GM19397 (cell line): Measurements from ENCODE around the gene WDR90.

Experiments
- ATAC-seq: cut with Tn5 transposase; IDR thresholded peaks from one replicate; pipeline ENCODE4 v1.9.1; 2021; ENCODE audit warnings: mild to moderate bottlenecking, moderate library complexity; ENCODE audit not compliant: unreplicated experiment

Gene WDR90

DNA sequence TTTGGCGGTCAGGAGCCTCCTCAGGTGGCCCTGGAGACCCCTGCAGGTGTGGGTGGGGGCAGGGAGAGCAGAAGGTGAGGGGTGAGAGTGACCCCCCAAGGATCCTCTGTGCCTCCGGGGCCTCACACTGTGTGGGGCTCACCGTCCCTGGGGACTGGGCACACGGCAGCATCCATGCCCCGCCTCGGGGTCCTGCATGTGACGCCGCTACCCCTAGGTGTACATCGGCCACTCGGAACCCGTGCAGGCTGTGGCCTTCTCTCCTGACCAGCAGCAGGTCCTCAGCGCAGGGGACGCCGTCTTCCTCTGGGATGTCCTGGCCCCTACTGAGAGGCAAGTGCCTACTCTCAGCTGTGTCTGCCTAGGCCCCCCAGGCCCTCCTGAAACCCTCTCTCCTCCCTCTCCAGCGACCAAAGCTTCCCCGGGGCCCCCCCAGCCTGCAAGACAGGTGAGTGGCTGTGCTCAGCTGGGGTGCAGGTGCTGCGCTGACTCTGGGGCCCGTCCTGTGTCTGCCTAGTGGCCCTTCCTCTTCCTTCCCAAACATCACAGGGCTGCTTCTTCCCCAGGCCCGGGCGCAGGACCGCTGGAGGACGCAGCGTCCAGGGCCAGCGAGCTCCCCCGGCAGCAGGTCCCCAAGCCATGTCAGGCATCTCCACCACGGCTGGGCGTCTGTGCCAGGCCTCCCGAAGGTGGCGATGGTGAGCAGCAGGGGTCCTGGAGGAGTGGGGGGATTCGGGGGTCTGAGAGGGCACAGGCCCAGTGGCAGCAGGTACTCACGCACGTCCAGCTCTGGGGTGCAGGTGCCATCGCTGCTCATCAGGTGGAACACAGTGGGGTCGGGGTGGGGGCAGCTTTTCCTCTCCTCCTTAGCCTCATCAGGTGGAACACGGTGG is 9.8 kb downstream of the WDR90 start:
- no peak for ATAC-seq

DNA sequence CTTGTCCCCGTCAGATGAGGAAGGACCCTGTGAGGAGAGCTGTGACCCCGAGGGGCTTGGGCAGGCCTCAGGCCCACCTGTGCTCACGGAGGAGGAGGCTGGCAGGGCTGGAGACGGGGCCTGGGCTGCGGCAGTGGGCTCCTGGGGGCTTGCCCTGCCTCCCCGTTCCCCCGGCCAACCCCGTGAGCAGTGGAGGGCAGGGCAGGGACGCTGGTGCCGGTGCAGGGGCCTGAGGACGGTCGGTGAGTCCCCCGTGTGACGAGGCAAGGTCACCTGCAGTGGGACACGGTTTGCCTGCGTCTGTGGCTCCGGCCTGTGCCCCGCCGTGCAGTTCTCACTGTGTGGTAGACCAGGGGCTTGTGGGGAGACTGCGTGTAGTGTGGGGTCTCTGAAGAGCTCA is 10.5 kb downstream of the WDR90 start:
- no peak for ATAC-seq

DNA sequence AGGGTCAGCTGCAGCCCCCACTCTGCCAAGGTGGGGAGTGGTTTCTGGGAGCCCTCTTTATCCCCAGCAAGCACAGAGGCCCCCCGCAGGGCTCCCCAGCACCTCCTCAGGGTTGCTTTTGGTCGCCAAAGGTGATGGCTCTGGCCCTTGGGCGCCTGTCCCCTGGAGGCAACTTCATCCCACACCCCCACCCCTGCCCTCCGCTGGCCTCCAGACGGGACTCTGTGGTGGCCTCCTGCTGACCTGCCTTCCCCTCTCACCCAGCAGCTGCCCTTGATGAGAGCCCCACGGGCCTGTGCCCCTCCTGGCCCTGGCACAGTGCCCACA is 10.9 kb downstream of the WDR90 start:
- ATAC-seq = no peak

DNA sequence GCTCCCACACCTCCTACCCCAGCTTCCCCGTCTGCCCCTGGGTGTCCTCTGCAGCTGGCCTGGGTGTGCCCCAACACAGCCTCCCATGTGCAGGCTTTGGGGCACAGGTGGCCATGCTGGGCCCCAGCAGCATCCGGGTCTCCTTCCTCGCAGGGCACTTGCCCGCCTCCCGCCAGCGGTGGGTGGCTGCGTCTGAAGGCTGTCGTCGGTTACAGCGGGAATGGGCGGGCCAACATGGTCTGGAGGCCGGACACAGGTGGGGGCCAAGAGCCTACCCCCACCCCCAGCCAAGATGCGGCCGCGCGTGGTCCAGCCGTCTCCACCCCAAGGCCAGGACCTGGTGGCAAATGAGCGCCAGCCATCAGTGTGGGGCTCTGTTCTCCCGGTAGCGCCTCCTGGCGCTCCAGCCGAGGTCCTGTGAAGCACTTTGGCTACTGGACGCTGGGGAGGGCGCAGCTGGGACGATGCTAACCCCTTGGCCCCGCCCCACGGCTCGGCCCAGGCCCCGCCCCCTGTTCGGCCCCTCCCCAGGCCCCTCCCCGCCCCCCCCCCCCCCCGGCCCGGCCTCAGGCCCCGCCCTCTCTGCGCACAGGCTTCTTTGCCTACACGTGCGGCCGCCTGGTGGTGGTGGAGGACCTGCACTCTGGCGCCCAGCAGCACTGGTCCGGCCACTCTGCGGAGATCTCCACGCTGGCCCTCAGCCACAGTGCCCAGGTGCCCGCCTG is 11.5 kb downstream of the WDR90 start:
- ATAC-seq = no peak

DNA sequence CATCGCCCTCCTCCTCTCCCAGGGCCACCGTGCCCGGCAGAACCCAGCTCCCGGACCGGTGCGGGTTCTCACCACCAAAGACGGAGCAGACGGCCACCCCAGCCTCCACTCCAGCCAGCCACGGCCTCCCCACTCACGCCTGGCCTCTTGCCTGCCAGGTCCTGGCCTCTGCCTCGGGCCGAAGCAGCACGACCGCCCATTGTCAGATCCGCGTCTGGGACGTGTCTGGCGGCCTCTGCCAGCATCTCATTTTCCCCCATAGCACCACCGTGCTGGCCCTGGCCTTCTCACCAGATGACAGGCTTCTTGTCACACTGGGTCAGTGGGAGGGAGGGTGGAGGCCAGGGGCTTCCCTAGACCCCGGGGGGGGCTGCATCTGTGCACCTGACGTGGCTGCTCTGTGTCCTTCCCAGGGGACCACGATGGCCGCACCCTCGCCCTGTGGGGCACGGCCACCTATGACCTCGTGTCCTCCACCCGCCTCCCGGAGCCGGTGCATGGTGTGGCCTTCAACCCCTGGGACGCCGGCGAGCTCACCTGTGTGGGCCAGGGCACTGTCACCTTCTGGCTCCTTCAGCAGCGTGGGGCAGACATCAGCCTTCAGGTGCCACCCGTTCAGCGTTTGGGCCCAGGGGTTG is 12.1 kb downstream of the WDR90 start:
- no peak for ATAC-seq

DNA sequence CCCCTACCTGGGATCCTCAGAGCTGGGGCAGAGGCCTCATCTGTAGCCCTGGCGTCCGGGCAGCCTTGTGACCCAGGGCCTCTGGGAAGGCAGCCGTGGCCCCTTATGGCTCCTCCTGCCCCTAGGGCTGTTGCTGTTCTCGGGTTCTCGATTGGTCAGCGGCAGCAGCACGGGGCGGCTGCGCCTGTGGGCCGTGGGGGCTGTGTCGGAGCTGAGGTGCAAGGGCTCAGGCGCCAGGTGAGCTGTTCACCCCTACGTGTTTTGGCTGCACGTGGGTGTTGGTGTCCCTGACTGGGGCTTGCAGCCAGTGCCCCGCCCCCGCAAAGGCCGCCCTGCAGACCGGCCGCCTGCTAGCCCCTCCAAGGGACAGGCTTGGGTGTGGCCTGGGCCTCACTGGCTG is 12.9 kb downstream of the WDR90 start:
- ATAC-seq = no peak

DNA sequence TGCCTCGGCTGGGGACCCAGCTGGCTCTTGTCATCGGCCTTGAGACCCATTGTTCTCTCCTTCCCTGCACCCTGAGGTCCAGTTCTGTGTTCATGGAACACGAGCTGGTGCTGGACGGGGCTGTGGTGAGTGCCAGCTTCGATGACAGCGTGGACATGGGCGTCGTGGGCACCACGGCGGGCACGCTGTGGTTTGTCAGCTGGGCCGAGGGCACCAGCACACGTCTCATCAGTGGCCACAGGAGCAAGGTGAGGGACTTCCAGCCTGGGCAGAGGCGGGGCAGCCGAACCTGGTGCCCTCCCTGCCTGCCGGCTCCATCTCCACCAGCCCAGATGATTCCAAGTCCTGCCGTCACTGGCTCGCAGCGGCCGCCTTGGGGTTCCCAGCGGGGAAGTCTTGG is 13.4 kb downstream of the WDR90 start:
- no peak for ATAC-seq

DNA sequence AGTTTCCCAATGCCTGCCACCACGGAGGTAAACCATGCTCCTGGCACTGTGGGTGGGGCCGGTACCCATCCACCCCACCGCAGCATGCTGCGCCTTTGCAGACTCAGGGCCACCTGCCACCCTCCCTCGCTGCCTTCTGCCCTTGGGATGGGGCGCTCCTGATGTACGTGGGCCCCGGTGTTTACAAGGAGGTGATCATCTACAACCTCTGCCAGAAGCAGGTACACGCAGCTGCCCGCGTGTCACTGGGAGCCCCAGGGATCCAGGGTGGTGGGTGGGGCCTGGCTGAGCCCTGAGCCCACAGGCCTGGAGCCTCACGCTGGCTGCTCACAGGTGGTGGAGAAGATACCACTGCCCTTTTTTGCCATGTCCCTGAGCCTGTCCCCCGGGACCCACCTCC is 17.4 kb downstream of the WDR90 start:
- ATAC-seq = no peak

DNA sequence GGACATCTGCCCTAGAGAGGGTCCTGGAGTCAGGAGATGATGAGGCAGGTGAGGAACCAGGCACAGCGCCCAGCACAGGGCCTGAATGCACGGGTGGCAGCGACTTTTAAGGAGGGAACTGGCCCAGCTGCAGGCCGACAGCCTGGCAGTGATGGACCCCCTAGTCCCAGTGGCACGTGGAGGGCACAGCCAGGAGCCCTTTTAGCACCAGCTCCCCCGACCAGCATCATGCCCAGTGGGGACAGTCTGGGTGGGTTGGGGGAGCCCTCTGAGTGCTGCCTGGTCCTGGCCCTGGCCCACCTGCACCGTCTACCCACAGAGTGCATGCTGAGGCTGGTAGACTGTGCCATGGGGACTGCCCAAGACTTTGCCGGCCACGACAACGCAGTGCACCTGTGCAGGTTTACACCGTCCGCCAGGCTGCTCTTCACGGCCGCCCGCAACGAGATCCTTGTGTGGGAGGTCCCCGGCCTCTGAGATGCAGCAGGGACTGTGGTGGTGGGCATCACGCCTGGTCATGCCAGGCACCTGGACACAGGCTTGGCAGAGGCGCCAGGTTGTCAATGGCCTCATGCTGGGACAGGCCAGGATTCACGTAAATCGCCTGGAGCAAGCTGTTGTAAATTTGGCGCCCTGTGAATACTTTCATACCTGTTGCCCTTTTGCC is 18.1 kb downstream of the WDR90 start:
- no peak for ATAC-seq

DNA sequence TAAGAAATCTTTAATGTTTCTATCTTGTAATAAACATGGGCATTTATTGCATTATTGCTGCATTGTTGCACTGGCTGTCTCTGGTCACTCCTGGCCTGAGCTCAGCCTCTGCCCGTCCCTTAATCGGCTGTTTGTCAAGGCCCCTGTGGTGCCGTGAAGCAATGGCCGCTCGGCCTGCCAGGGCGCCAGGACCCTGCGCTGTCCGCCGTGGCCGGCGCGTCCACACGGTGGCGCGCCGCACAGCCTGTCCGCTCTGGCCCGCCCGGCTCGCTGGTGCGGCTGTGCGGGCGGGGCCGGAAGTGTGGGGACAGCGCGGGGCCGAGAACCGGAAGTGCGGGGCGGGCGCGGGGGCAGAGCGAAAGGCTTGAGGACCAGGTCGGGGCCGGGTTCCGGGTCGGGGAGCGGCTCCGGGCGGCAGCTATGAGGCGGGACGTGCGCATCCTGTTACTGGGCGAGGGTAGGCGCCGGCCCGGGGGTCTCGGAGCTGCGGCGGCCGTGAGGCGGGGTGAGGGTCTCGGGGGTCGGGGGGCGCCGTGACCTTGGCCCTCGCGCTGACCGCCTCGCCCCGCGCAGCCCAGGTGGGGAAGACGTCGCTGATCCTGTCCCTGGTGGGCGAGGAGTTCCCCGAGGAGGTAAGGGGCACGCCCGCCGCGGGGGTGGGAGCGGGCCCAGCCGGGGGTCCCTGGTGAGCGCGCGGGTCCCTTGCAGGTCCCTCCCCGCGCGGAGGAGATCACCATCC is 18.8 kb downstream of the WDR90 start, which contains the start of gene RHOT2:
TSS of gene RHOT2 (plus strand) at position 353 of the 739 bp plus-strand sequence. CDS start at position 421, 68 bp downstream.
- ATAC-seq = peak; percentile 75

DNA sequence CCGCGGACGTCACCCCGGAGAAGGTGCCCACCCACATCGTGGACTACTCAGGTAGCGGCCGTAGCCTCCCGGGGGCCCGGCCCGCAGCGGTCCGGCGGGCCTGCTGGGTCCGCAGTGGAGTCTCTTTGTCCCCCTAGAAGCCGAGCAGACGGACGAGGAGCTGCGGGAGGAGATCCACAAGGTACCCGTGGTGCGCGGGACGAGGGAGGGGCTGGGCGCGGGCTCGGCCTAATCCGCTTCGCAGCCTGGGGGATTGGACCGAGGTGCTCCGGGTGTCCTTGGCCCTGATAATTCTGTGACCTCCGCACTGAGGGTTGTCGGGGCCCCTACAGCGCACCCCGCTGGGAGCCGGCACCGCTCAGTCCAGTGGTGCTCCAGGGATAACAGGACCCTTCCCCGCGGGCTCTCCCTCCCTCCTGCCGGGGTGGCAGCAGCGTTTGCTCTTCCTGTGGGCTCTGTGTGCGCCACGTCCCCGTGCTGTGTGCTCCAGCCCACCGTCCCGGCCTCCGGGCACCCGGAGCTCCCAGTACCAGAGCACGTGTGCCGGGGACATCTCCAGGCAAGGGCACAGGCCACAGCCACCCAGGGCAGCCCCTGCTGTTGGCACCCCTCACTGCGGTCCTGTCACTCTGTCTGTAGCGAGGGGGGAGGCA is 19.5 kb downstream of the WDR90 start:
- ATAC-seq = no peak

DNA sequence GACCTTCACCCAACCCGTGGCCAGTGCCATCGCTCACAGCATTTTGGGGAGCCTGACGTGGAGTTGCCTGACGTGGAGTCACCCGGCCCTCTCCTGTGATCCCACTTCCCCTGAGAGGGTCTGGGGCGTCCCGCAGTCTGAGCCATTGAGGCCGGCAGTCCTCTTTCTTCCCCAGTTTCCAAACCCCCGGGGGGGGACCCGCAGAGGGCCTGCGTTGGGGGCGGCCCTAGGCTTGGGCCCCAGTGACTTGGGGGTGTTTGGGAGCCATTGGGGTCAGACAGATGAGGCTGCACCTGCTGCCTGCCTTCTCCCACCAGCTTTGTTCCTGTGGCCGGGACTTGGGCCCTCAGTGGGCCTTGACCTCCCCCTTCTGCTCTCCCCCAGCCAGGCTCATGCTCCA is 20.5 kb downstream of the WDR90 start:
- ATAC-seq = no peak

DNA sequence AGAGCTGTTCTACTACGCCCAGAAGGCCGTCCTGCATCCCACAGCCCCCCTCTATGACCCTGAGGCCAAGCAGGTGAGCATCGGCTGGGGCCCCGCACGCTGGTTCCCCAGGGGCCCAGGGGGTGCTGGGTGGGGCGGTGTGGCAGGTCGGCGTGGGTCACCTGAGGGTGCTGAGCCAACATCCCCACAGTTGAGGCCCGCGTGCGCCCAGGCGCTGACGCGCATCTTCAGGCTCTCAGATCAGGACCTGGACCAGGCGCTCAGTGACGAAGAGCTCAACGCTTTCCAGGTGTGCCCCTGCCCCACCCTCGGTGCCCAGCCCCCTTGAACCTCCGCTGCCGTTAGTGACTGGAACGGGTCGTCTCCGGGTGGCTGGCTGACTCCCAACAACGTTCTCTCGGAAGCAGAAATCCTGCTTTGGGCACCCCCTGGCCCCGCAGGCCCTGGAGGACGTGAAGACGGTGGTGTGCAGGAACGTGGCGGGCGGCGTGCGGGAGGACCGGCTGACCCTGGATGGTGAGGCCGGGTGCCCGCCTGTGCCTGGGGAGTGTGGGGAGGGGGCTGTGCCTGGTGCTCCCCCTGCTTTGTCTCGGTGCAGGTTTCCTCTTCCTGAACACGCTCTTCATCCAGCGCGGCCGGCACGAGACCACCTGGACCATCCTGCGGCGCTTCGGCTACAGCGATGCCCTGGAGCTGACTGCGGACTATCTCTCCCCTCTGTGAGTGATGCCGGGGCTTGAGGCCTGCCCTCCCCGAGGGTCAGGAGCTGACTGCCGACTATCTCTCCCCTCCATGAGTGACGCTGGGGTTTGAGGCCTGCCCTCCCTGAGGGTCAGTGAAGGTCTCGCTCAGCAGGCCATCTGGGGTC is 21.6 kb downstream of the WDR90 start:
- ATAC-seq = no peak

DNA sequence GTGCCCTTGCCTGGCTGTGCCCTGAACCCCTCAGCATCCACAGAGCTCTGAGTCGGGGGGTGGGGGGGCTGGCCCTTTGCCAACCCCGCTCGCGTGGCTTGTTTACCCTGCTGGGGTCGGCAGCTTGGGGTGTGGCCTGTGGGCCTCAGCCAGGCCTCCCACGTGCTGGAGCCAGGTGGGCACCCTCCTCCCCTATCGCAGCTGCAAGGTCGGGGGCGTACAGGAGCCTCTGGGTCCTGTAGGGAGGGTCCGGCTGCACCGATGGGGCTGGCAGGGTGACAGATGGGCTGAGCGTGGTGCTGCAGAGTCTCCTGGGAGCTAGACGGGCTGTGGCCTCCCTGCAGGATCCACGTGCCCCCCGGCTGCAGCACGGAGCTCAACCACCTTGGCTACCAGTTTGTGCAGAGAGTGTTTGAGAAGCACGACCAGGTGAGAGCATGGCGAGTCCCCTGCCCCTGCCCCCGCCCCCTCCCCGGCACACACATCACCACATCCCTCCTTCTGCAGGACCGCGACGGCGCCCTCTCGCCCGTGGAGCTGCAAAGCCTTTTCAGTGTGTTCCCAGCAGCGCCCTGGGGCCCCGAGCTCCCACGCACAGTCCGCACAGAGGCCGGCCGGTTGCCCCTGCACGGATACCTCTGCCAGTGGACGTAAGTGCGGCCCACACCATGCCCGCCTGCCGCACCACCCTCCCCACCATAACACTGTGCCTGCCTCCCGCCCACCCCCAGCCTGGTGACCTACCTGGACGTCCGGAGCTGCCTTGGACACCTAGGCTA is 22.4 kb downstream of the WDR90 start:
- ATAC-seq = no peak

DNA sequence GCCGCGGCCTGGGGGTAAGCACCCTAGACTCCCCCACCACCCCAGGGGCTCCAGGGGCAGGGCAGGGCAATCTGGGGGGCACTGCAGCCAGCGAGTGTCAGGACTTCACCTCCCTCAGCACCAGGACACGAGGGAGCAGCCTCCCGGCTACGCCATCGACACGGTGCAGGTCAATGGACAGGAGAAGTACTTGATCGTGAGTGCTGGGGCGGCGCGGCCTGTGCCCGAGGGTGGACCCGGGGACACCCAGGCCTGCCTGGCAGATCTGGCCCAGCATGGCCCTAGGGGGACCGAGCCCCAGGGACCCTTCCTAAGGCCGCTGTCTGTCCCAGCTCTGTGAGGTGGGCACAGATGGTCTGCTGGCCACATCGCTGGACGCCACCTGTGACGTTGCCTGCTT is 23.2 kb downstream of the WDR90 start:
- ATAC-seq = no peak

DNA sequence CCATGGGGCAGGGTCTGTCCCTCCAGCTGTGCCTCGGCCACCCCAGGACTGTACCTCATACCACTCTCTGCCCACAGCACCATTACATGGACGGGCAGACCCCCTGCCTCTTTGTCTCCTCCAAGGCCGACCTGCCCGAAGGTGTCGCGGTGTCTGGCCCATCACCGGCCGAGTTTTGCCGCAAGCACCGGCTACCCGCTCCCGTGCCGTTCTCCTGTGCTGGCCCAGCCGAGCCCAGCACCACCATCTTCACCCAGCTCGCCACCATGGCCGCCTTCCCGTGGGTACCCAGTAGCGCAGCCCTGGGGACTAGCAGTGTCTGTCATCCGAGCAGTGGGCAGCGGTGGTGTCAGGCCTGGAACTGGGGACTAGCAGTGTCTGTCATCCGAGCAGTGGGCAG is 23.7 kb downstream of the WDR90 start:
- no peak for ATAC-seq

DNA sequence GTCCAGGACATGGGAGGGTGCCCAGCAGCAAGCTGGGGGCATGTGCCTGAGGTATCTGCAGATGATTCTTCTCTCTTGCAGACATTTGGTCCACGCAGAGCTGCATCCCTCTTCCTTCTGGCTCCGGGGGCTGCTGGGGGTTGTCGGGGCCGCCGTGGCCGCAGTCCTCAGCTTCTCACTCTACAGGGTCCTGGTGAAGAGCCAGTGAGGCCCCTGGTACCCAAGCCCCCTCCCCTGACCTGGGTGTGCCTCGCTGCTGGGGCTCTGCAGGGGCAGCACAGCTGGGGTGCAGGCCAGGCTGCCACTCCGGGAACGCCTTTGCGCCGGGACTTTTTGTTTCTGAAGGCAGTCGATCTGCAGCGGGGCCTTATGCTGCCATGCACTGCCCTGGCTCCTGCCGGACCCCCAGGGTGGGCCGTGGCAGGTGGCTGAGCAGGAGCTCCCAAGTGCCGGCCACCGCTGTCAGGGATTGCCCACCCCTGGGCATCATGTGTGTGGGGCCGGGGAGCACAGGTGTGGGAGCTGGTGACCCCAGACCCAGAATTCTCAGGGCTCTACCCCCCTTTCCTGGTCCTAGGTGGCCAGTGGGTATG is 24.3 kb downstream of the WDR90 start:
- ATAC-seq = no peak
